GM12801 (cell line): ENCODE results near the gene POLD1.

Experiments used
- TF ChIP-seq, protein P1 (sequence below): IDR thresholded peaks from one replicate; pipeline ENCODE4 v1.5.1; 2011; ENCODE audit warnings: control low read depth; ENCODE audit not compliant: insufficient read length; ENCODE audit errors: extremely low read depth

POLD1 gene

DNA sequence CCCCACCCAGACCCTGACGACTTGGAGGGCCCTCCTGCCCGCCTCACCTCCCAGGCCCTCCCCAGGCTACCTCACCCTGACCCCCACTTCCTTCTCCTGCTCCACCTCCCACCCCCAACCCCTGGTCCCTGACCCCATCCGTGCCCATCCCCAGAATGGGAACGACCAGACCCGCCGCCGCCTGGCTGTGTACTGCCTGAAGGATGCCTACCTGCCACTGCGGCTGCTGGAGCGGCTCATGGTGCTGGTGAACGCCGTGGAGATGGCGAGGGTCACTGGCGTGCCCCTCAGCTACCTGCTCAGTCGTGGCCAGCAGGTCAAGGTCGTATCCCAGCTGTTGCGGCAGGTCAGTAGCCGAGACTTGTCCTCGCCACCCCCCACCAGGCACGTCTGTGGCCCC lies 22.7 kb downstream of the POLD1 start:
- TF ChIP-seq, protein P1, sequence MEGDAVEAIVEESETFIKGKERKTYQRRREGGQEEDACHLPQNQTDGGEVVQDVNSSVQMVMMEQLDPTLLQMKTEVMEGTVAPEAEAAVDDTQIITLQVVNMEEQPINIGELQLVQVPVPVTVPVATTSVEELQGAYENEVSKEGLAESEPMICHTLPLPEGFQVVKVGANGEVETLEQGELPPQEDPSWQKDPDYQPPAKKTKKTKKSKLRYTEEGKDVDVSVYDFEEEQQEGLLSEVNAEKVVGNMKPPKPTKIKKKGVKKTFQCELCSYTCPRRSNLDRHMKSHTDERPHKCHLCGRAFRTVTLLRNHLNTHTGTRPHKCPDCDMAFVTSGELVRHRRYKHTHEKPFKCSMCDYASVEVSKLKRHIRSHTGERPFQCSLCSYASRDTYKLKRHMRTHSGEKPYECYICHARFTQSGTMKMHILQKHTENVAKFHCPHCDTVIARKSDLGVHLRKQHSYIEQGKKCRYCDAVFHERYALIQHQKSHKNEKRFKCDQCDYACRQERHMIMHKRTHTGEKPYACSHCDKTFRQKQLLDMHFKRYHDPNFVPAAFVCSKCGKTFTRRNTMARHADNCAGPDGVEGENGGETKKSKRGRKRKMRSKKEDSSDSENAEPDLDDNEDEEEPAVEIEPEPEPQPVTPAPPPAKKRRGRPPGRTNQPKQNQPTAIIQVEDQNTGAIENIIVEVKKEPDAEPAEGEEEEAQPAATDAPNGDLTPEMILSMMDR = no peak

DNA sequence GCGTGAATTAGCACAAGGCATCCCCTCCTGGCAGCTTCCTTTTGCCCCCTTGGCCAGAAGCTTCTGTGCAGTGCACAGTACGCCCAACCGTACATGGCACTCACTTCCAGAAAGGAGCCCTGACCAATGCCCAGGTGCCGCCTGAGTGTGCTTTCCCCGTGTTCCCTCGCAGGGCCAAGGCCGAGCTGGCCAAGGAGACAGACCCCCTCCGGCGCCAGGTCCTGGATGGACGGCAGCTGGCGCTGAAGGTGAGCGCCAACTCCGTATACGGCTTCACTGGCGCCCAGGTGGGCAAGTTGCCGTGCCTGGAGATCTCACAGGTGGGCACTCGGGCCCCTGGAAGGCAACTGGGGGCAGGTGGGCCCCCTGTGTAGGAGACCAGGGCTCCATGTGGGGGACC lies 25.2 kb downstream of the POLD1 start:
- TF ChIP-seq, protein P1 = no peak

DNA sequence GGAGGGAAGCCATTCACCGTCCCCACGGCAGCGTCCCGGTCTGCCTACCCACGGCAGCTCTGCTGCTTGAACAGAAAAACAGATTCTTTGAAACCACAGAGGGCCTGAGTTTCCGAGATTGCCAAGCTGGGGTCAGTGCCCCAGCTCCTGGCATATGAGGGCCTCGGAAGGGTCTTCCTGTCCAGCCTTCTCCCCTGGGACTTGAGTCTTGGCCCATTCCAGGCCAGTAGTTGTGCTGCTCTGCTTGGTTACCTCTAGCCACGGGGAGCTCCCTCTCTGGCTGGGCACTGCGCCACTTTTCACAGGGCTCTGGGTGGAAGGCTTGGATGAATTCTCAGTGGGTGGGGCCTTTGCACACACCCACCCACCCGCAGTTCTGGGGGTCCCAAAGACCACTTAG lies 26.0 kb downstream of the POLD1 start:
- TF ChIP-seq, protein P1 = no peak

DNA sequence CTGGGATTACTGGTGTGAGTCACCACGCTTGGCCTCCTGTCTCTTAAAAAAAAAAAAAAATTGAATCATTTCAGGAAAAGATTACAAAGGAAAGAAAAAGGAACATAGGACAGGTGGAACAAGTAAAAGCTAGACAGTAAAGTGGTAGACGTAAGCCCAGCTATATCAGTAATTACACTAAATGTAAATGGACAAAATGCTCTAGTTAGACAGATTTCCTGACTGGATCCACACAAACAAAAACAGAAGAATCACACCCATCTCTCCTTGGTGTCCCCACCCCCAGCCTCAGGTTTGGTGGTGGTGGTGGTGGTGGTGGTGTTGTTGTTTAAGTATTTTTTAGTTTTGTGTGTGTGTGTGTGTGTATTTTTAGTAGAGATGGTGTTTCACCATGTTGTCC lies 28.3 kb downstream of the POLD1 start:
- TF ChIP-seq, protein P1 = no peak

DNA sequence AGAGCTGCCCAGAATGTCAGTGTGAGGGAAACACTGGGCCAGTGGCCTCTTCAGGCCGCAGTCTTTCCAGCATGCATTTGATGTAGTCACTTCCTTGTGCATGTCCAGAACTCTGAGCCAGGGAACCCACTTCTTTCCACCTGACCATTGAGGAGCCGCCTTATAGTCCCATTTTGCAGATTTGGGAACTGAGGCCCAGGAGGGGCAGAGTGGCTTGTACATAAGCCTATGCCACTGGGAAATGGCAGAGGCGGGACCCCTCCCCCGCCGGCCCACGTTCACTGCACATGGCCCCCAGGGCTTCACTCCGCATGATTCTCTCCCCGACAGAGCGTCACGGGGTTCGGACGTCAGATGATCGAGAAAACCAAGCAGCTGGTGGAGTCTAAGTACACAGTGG lies 28.9 kb downstream of the POLD1 start:
- TF ChIP-seq, protein P1 = no peak

DNA sequence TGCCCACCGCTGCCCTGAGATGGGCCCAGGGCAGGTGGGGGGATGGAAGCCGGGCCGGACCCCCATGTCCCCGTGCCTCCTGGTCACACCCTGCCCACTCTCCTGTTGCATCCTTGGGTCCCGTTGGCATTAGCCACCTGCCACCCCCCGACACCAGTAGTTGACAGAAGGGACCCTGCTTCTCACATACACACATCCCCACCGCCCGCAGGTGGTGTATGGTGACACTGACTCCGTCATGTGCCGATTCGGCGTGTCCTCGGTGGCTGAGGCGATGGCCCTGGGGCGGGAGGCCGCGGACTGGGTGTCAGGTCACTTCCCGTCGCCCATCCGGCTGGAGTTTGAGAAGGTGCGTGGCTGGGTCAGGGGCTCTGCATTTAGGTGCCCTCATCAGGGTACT lies 29.4 kb downstream of the POLD1 start:
- TF ChIP-seq, protein P1 = no peak

DNA sequence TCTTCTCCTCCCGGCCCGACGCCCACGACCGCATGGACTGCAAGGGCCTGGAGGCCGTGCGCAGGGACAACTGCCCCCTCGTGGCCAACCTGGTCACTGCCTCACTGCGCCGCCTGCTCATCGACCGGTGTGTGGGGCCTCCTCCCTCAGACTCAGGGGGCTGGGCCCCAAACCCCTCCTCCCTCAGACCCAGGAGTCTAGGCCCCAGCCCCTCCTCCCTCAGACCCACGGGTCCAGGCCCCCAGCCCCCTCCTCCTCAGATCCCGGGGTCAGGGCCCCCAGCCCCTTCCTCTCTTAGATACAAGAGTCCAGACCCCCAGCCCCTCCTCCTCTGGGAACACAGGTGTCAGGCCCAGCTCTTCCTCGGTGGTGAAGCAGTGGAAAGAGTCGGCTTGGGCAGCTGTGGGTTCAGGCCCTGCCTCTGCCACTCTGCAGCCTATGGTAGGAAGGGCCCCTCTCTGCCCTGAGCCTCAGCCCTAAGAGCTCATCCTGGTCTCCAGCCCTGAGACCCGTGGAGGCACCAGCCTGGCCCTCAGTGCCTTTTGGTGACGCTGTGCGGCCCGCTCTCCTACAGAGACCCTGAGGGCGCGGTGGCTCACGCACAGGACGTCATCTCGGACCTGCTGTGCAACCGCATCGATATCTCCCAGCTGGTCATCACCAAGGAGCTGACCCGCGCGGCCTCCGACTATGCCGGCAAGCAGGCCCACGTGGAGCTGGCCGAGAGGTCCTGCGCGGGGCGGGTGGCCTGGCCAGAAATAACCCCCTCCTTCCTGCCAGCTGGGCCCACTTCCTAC lies 30.9 kb downstream of the POLD1 start:
- TF ChIP-seq, protein P1 = peak; percentile 65
